IPS DF 6.9 (cell line): Measurements from ENCODE around the gene NOC2L.

Experiments
- DNase-seq: peaks from one replicate; pipeline ENCODE4 v3.0.0-alpha.2; 2013; ENCODE audit warnings: low read depth, low spot score
- H3K27ac ChIP-seq: one replicate; pipeline ENCODE4 v1.5.1; 2013; ENCODE audit warnings: low read length, control low read depth
- H3K27me3 ChIP-seq: 2 replicates; pipeline ENCODE4 v1.6.1; 2013; ENCODE audit warnings: mild to moderate bottlenecking, low read length; ENCODE audit not compliant: control insufficient read depth, insufficient read depth
- H3K36me3 ChIP-seq: 2 replicates; pipeline ENCODE4 v1.6.1; 2013; ENCODE audit warnings: low read length; ENCODE audit not compliant: control insufficient read depth, insufficient read depth
- H3K4me1 ChIP-seq: 2 replicates; pipeline ENCODE4 v1.6.1; 2013; ENCODE audit warnings: low read length; ENCODE audit not compliant: control insufficient read depth, insufficient read depth
- H3K4me3 ChIP-seq: 2 replicates; pipeline ENCODE4 v1.5.1; 2013; ENCODE audit warnings: mild to moderate bottlenecking, low read length
- H3K9me3 ChIP-seq: 2 replicates; pipeline ENCODE4 v1.6.1; 2013; ENCODE audit warnings: low read length, inconsistent platforms; ENCODE audit not compliant: control insufficient read depth, insufficient read depth
- WGBS: extraction: QIAGEN DNeasy Blood & Tissue Kit; methylation state at CpG from one replicate; pipeline ENCODE4 v1.1.7; 2013; ENCODE audit warnings: mixed read lengths, missing lambda C conversion rate; ENCODE audit not compliant: insufficient read length, insufficient coverage; 5-methylcytosine and 5-hydroxymethylcytosine counted together

Gene NOC2L

DNA sequence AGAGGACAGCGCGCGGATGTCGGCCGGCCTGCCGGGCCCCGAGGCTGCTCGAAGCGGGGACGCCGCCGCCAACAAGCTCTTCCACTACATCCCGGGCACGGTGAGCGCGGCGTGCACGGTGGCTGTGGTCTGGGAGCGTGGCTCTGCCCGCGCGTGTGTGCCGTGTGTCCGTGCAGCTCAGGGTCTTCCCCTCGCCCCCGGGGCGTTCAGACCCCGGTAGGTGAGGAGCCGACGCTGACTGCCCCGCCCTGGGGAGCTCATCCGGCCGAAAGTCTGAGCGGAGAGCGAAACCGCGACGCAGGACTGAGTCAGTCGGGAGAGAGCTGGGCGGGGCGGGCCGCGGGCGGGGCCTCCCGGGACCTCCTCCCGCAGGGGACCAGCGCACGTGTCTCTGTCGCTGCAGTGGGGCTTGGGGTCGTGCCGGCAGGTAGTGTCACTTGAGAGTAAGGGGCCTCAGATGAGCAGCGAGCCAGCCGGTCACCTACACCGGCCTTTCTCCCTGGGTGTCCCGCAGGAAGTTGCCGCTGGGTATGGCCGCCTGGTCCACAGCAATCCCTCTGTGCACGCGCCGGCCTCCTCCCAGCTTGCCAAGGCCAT, 7.7 kb upstream of the NOC2L start:
- Histone ChIP-seq H3K4me3 (peak overlapping the region; percentile 42; the same call in 1 of the 2 replicates), H3K9me3 (no peaks in the 10 kb centered on the region), H3K27ac (no peak overlapping the region), H3K36me3 (peaks cover 19% of the 10 kb centered on the region), H3K4me1 (peaks cover 6% of the 10 kb centered on the region), H3K27me3 (peaks cover 5% of the 10 kb centered on the region; the same call in 1 of the 2 replicates)
- DNase-seq = no peak
- no CpG with 5 or more reads among the region's 60 CpGs for WGBS

DNA sequence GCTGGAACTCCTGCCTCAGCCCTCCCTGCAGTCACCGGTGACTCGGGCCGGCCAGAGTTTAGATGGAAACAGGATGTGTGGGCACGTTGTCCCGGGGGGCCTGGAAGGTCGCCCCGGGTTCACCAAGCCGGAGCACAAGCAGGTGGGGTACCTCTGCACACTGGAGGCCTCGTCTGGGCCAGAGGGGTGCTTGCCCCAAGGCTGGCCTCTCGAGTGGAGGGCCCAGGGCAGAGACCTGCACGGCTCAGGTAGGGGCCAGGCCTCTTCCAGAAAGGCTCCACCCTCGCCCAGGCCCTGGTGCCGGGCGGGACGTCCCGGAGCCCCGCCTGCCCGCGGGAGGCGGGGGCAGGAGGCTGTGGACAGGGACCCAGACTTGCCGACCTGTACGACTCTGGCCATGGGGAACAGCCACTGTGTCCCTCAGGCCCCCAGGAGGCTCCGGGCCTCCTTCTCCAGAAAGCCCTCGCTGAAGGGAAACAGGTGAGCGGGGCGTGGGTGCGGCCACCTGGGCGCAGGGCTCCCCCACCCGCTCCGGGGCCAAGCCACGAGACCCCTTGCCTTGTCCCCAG, 7.2 kb upstream of the NOC2L start, which contains the start of gene PLEKHN1:
Gene PLEKHN1 (plus strand): TSS at position 348 of the 569 bp plus-strand sequence. CDS start 50 bp downstream, at position 398.
- Histone ChIP-seq H3K4me1 (peaks cover 6% of the 10 kb centered on the region), H3K9me3 (no peaks in the 10 kb centered on the region), H3K27ac (no peak within 1 kb of the TSS), H3K36me3 (peaks cover 19% of the 10 kb centered on the region), H3K27me3 (peaks cover 5% of the 10 kb centered on the region; the same call in 1 of the 2 replicates), H3K4me3 (peak within 1 kb of the TSS; percentile 42; the same call in 1 of the 2 replicates)
- no CpG with 5 or more reads among the region's 31 CpGs for WGBS
- no peak for DNase-seq

GRCh38 chr1:965526-966134, 6.6 kb upstream of the NOC2L start:
- DNase-seq = no peak
- H3K36me3 ChIP-seq = peaks cover 19% of the 10 kb centered on the region
- peaks cover 4% of the 10 kb centered on the region for H3K4me1 ChIP-seq
- peaks cover 5% of the 10 kb centered on the region; the same call in 1 of the 2 replicates for H3K27me3 ChIP-seq
- no peak overlapping the region for H3K4me3 ChIP-seq
- no CpG with 5 or more reads among the region's 26 CpGs for WGBS
- no peak overlapping the region for H3K27ac ChIP-seq
- H3K9me3 ChIP-seq = no peaks in the 10 kb centered on the region

- Histone ChIP-seq H3K36me3 (peaks cover 19% of the 10 kb centered on the region), H3K27me3 (peaks cover 5% of the 10 kb centered on the region; the same call in 1 of the 2 replicates), H3K27ac (no peak overlapping the region), H3K4me1 (peaks cover 1% of the 10 kb centered on the region; the same call in 1 of the 2 replicates), H3K9me3 (no peaks in the 10 kb centered on the region), H3K4me3 (no peak overlapping the region)
- no CpG with 5 or more reads among the region's 51 CpGs for WGBS
- DNase-seq = no peak
Observed at GRCh38 chr1:964691-965525, 5.9 kb upstream of the NOC2L start.

DNA sequence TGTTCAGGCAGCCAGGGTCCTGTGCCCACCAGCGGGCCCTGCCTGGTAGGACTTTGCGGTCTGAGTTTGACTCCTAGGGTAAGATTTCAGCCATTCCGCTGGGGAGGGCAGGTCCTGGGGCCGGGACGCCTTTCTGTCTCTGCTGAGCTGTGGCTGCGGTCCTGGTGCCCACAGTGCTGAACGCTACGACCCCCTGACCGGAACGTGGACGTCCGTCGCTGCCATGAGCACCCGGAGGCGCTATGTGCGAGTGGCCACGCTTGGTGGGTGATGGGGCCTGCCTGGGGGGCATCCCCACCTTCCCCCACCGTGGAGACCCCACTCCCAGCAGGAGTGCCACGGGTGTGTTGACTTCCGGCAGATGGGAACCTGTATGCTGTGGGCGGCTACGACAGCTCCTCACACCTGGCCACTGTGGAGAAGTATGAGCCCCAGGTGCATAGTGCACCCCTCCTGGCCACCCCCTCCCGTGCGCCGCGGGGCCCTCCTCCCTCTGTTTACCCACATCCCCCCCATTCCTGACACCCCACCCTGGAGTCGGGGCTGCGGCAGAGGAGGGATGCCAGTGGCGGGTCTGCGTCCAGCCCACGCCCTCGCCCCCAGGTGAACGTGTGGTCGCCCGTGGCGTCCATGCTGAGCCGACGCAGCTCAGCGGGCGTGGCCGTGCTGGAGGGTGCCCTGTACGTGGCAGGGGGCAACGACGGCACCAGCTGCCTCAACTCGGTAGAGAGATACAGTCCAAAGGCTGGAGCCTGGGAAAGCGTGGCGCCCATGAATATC, 4.9 kb upstream of the NOC2L start:
- no peak for DNase-seq
- WGBS = no CpG with 5 or more reads among the region's 47 CpGs
- H3K4me3 ChIP-seq = no peak overlapping the region
- H3K9me3 ChIP-seq = no peaks in the 10 kb centered on the region
- no peak overlapping the region for H3K27ac ChIP-seq
- H3K4me1 ChIP-seq = peaks cover 1% of the 10 kb centered on the region; the same call in 1 of the 2 replicates
- H3K27me3 ChIP-seq = peaks cover 5% of the 10 kb centered on the region; the same call in 1 of the 2 replicates
- H3K36me3 ChIP-seq = peaks cover 19% of the 10 kb centered on the region

GRCh38 chr1:963301-963651, 4.2 kb upstream of the NOC2L start:
- peaks cover 4% of the 10 kb centered on the region; the same call in 1 of the 2 replicates for H3K27me3 ChIP-seq
- no peak for DNase-seq
- no peak overlapping the region for H3K4me3 ChIP-seq
- H3K36me3 ChIP-seq = peaks cover 19% of the 10 kb centered on the region
- no peak overlapping the region for H3K27ac ChIP-seq
- no peaks in the 10 kb centered on the region for H3K9me3 ChIP-seq
- WGBS = no CpG with 5 or more reads among the region's 16 CpGs
- peaks cover 1% of the 10 kb centered on the region; the same call in 1 of the 2 replicates for H3K4me1 ChIP-seq

DNA sequence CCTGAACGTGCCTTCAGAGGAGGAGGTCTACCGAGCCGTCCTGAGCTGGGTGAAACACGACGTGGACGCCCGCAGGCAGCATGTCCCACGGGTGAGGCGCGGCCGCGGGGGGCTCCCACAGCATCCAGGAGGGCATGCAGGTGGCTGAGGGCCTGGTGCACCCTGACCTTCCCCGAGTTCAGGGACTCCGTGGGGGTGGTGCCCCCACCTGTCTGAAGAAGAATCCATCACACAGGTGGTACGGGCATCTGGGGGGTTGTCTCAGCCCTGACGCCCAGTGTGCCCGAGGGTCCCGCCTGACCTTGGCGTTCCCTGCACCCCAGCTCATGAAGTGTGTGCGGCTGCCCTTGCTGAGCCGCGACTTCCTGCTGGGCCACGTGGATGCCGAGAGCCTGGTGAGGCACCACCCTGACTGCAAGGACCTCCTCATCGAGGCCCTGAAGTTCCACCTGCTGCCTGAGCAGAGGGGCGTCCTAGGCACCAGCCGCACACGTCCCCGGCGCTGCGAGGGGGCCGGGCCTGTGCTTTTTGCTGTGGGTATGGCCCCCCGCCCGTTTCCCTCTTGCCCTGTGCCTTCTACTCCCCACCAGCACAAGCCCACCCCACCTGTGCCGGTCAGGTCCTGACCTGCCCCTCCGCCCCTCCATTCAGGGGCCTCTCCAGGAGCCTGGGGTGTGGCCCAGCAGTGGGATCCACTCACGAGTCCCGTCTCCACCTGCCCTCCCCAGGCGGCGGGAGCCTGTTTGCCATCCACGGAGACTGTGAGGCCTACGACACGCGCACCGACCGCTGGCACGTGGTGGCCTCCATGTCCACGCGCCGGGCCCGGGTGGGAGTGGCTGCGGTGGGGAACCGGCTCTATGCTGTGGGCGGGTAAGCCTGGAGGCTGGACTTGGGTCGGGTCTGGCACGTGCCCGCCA, 3.6 kb upstream of the NOC2L start:
- no peak overlapping the region for H3K4me3 ChIP-seq
- no peaks in the 10 kb centered on the region for H3K9me3 ChIP-seq
- no CpG with 5 or more reads among the region's 57 CpGs for WGBS
- peaks cover 2% of the 10 kb centered on the region; the same call in 1 of the 2 replicates for H3K27me3 ChIP-seq
- no peak for DNase-seq
- peaks cover 1% of the 10 kb centered on the region; the same call in 1 of the 2 replicates for H3K4me1 ChIP-seq
- H3K36me3 ChIP-seq = peaks cover 19% of the 10 kb centered on the region
- no peak overlapping the region for H3K27ac ChIP-seq

GRCh38 chr1:961132-961669, 2.1 kb upstream of the NOC2L start:
- peak overlapping the region; percentile 64; the same call in 1 of the 2 replicates for H3K4me3 ChIP-seq
- DNase-seq = no peak
- H3K4me1 ChIP-seq = peaks cover 1% of the 10 kb centered on the region; the same call in 1 of the 2 replicates
- H3K36me3 ChIP-seq = peaks cover 25% of the 10 kb centered on the region
- H3K27me3 ChIP-seq = no peaks in the 10 kb centered on the region
- H3K27ac ChIP-seq = no peak overlapping the region
- H3K9me3 ChIP-seq = no peaks in the 10 kb centered on the region
- WGBS = no CpG with 5 or more reads among the region's 56 CpGs
